H9 (cell line): ENCODE results near the gene PTRHD1. TPM values are rescaled to one million over a fixed set of nuclear protein-coding genes. Genes with fewer than 3 reads are reported as not detected.

ENCODE experiments used
- DNase-seq: peaks from one replicate; pipeline ENCODE4 v3.0.0-alpha.2; 2017
- H2AFZ ChIP-seq: one replicate; pipeline ENCODE4 v1.6.1; 2013; ENCODE audit warnings: mild to moderate bottlenecking, low read length, control low read depth, moderate library complexity
- H2AK5ac ChIP-seq: 2 replicates; pipeline ENCODE4 v1.6.1; 2013; ENCODE audit warnings: low read length, control low read depth, mixed read lengths; ENCODE audit not compliant: insufficient read length
- H2BK120ac ChIP-seq: one replicate; pipeline ENCODE4 v1.6.1; 2013; ENCODE audit warnings: low read depth, mild to moderate bottlenecking, low read length, control low read depth, inconsistent platforms; ENCODE audit not compliant: poor library complexity, severe bottlenecking
- H2BK12ac ChIP-seq: 2 replicates; pipeline ENCODE4 v1.6.1; 2013; ENCODE audit warnings: low read length, control low read depth, mixed read lengths, low read depth; ENCODE audit not compliant: insufficient read length
- H2BK15ac ChIP-seq: 2 replicates; pipeline ENCODE4 v1.6.1; 2013; ENCODE audit warnings: low read depth, low read length, control low read depth
- H2BK20ac ChIP-seq: one replicate; pipeline ENCODE4 v1.6.1; 2013; ENCODE audit warnings: low read depth, mild to moderate bottlenecking, low read length, control low read depth, inconsistent platforms; ENCODE audit not compliant: poor library complexity, severe bottlenecking
- H2BK5ac ChIP-seq: 2 replicates; pipeline ENCODE4 v1.6.1; 2013; ENCODE audit warnings: low read length, control low read depth, mixed read lengths; ENCODE audit not compliant: insufficient read length
- H3K14ac ChIP-seq: 2 replicates; pipeline ENCODE4 v1.6.1; 2013; ENCODE audit warnings: low read length, control low read depth; ENCODE audit not compliant: insufficient read depth
- H3K18ac ChIP-seq: 2 replicates; pipeline ENCODE4 v1.6.1; 2013; ENCODE audit warnings: low read depth, mild to moderate bottlenecking, mixed read lengths, low read length, control low read depth; ENCODE audit not compliant: insufficient read length
- H3K23ac ChIP-seq: 2 replicates; pipeline ENCODE4 v1.6.1; 2013; ENCODE audit warnings: low read length, control low read depth, mixed read lengths, low read depth; ENCODE audit not compliant: insufficient read length
- H3K23me2 ChIP-seq: 2 replicates; pipeline ENCODE4 v1.6.1; 2013; ENCODE audit warnings: low read depth, mild to moderate bottlenecking, mixed read lengths, low read length, control low read depth; ENCODE audit not compliant: insufficient read length, poor library complexity, severe bottlenecking
- H3K27ac ChIP-seq: 2 replicates; pipeline ENCODE4 v1.5.1; 2013; ENCODE audit warnings: low read length, control low read depth, mixed read lengths, low read depth; ENCODE audit not compliant: insufficient read length
- H3K27me3 ChIP-seq: 2 replicates; pipeline ENCODE4 v1.6.1; 2013; ENCODE audit warnings: low read length, control low read depth, inconsistent platforms; ENCODE audit not compliant: insufficient read depth
- H3K4ac ChIP-seq: 2 replicates; pipeline ENCODE4 v1.6.1; 2013; ENCODE audit warnings: low read depth, mild to moderate bottlenecking, control low read depth, inconsistent platforms, low read length, moderate library complexity
- H3K4me1 ChIP-seq: 2 replicates; pipeline ENCODE4 v1.6.1; 2013; ENCODE audit warnings: low read length, control low read depth, inconsistent platforms; ENCODE audit not compliant: insufficient read depth
- H3K4me2 ChIP-seq: 2 replicates; pipeline ENCODE4 v1.6.1; 2013; ENCODE audit warnings: low read length, control low read depth, mixed read lengths; ENCODE audit not compliant: insufficient read length, insufficient read depth
- H3K56ac ChIP-seq: 2 replicates; pipeline ENCODE4 v1.6.1; 2013; ENCODE audit warnings: low read depth, mild to moderate bottlenecking, mixed read lengths, low read length, control low read depth; ENCODE audit not compliant: insufficient read length
- H3K79me1 ChIP-seq: 2 replicates; pipeline ENCODE4 v1.6.1; 2013; ENCODE audit warnings: low read depth, mild to moderate bottlenecking, moderate library complexity, low read length, control low read depth, inconsistent platforms; ENCODE audit not compliant: insufficient read depth, poor library complexity, severe bottlenecking
- H3K79me2 ChIP-seq: 2 replicates; pipeline ENCODE4 v1.6.1; 2013; ENCODE audit warnings: low read length, control low read depth, inconsistent platforms; ENCODE audit not compliant: insufficient read depth
- H3K9ac ChIP-seq: 2 replicates; pipeline ENCODE4 v1.6.1; 2013; ENCODE audit warnings: low read length, control low read depth, mixed read lengths; ENCODE audit not compliant: insufficient read length; ENCODE audit errors: extremely low read depth
- H3K9me3 ChIP-seq: one replicate; pipeline ENCODE4 v1.6.1; 2013; ENCODE audit warnings: low read depth, low read length, inconsistent platforms; ENCODE audit not compliant: control insufficient read depth
- H3T11ph ChIP-seq: one replicate; pipeline ENCODE4 v1.6.1; 2013; ENCODE audit warnings: mild to moderate bottlenecking, low read length, control low read depth, inconsistent platforms
- H4K20me1 ChIP-seq: one replicate; pipeline ENCODE4 v1.6.1; 2013; ENCODE audit not compliant: control insufficient read depth, insufficient read length, insufficient read depth
- H4K5ac ChIP-seq: 2 replicates; pipeline ENCODE4 v1.6.1; 2013; ENCODE audit warnings: low read depth, mild to moderate bottlenecking, mixed read lengths, low read length, control low read depth; ENCODE audit not compliant: insufficient read length
- H4K8ac ChIP-seq: replicated peaks from 2 replicates; pipeline ENCODE4 v1.6.1; 2013; ENCODE audit warnings: low read length, control low read depth, mixed read lengths, low read depth; ENCODE audit not compliant: insufficient read length
- H4K91ac ChIP-seq: 2 replicates; pipeline ENCODE4 v1.6.1; 2013; ENCODE audit warnings: low read depth, mild to moderate bottlenecking, moderate library complexity, mixed read lengths, low read length, control low read depth; ENCODE audit not compliant: insufficient read length
- H3K27ac Mint-ChIP-seq, 3 experiments: 2 replicates in 2 of 3; 3 replicates in 1 of 3; pipeline ENCODE4 v1.8.0; 2020 to 2021; ENCODE audit warnings: mixed read lengths in 3 of 3, mild to moderate bottlenecking in 1 of 3, moderate library complexity in 1 of 3
- H3K27me3 Mint-ChIP-seq: 2 replicates; pipeline ENCODE4 v1.8.0; 2021; ENCODE audit warnings: low read depth, mild to moderate bottlenecking, moderate library complexity, mixed read lengths
- H3K36me3 Mint-ChIP-seq, 3 experiments: 2 replicates in 2 of 3; 3 replicates in 1 of 3; pipeline ENCODE4 v1.8.0; 2020 to 2021; ENCODE audit warnings: low read depth in 3 of 3, mixed read lengths in 3 of 3; ENCODE audit not compliant: insufficient read depth in 1 of 3
- H3K4me1 Mint-ChIP-seq, 2 experiments: 2 replicates each; pipeline ENCODE4 v1.8.0; 2020; ENCODE audit warnings: mixed read lengths in 2 of 2
- H3K4me3 Mint-ChIP-seq, 2 experiments: 2 replicates in 1 of 2; 3 replicates in 1 of 2; pipeline ENCODE4 v1.8.0; 2020 to 2021; ENCODE audit warnings: mild to moderate bottlenecking in 2 of 2, mixed read lengths in 2 of 2, moderate library complexity in 1 of 2
- H3K9me3 Mint-ChIP-seq, 2 experiments: 2 replicates in 1 of 2; 3 replicates in 1 of 2; pipeline ENCODE4 v1.8.0; 2020; ENCODE audit warnings: mild to moderate bottlenecking in 2 of 2, mixed read lengths in 2 of 2, moderate library complexity in 1 of 2
- CTCF ChIP-seq: fragments of 200-600 bp; sonication (generic); conservative IDR thresholded peaks from 3 replicates; pipeline ENCODE4 v1.8.0; 2021; ENCODE audit warnings: antibody characterized with exemption, mild to moderate bottlenecking
- WGBS: extraction: QIAGEN DNeasy Blood & Tissue Kit; methylation state at CpG from one replicate; pipeline ENCODE4 v1.1.7; 2013; ENCODE audit warnings: missing lambda C conversion rate, low lambda C conversion rate, mixed read lengths; ENCODE audit not compliant: insufficient read length; ENCODE audit errors: extremely low coverage; 5-methylcytosine and 5-hydroxymethylcytosine counted together
- total RNA-seq: library from RNA; stranded (reverse); gene quantifications from 2 replicates; pipeline ENCODE4 v1.2.1, GENCODE V29; 2021

The PTRHD1 gene
- total RNA-seq, 1 experiment from 2014 or later: 43.7 TPM

GRCh38 chr2:24791452-24791851 is 1.7 kb downstream of the PTRHD1 start:
- no peaks in the 10 kb centered on the region for H3K9me3 Mint-ChIP-seq
- H3K23me2 ChIP-seq: peaks cover 13% of the 10 kb centered on the region
- no peak overlapping the region for H2BK12ac ChIP-seq
- no peak overlapping the region for H3K4ac ChIP-seq
- no peak overlapping the region for H2BK20ac ChIP-seq
- H3K56ac ChIP-seq: no peak overlapping the region
- no peak overlapping the region for H3K27ac ChIP-seq
- no peaks in the 10 kb centered on the region for H3K9me3 ChIP-seq
- no peak overlapping the region for H4K91ac ChIP-seq
- peaks cover 35 to 37% of the 10 kb centered on the region in 2 experiments for H3K4me1 Mint-ChIP-seq
- H2BK15ac ChIP-seq: no peak overlapping the region
- no peak overlapping the region for H3K9ac ChIP-seq
- H2BK120ac ChIP-seq: no peak overlapping the region
- no peaks in the 10 kb centered on the region for H4K20me1 ChIP-seq
- peaks cover 21% of the 10 kb centered on the region; the same call in 1 of the 2 replicates for H3K79me2 ChIP-seq
- H2BK5ac ChIP-seq: no peak overlapping the region
- no peak overlapping the region for H3K18ac ChIP-seq
- H3T11ph ChIP-seq: no peak overlapping the region
- H3K4me1 ChIP-seq: no peaks in the 10 kb centered on the region
- no peak overlapping the region for H4K5ac ChIP-seq
- H2AK5ac ChIP-seq: no peak overlapping the region
- no peak overlapping the region for H2AFZ ChIP-seq
- H3K23ac ChIP-seq: no peak overlapping the region
- no peak overlapping the region; a peak in 1 of 5 replicates for H3K4me3 Mint-ChIP-seq
- no CpG with 5 or more reads among the region's 5 CpGs for WGBS
- H3K36me3 Mint-ChIP-seq: peaks cover 16 to 30% (median 29%) of the 10 kb centered on the region in 3 experiments; a peak in 6 of 7 replicates
- H3K27me3 ChIP-seq: no peaks in the 10 kb centered on the region
- no peak for DNase-seq
- no peak overlapping the region for H3K14ac ChIP-seq
- H3K27ac Mint-ChIP-seq: peak overlapping the region in 1 of 3 experiments; percentile 28; a peak in 2 of 7 replicates
- H3K4me2 ChIP-seq: no peak overlapping the region
- H4K8ac ChIP-seq: no peak overlapping the region
- TF ChIP-seq CTCF: no peak
- H3K79me1 ChIP-seq: no peaks in the 10 kb centered on the region
- no peaks in the 10 kb centered on the region; the same call in 1 of the 2 replicates for H3K27me3 Mint-ChIP-seq
